ENCODE measurements around the gene MYRF. TPM values are rescaled to one million over a fixed set of nuclear protein-coding genes. Genes with fewer than 3 reads are reported as not detected.

MYRF gene
- polyA plus RNA-seq, 1 donor (not counting 4 experiments of a cell fraction or from before 2014, with no cell fraction given): 0.14 TPM

DNA sequence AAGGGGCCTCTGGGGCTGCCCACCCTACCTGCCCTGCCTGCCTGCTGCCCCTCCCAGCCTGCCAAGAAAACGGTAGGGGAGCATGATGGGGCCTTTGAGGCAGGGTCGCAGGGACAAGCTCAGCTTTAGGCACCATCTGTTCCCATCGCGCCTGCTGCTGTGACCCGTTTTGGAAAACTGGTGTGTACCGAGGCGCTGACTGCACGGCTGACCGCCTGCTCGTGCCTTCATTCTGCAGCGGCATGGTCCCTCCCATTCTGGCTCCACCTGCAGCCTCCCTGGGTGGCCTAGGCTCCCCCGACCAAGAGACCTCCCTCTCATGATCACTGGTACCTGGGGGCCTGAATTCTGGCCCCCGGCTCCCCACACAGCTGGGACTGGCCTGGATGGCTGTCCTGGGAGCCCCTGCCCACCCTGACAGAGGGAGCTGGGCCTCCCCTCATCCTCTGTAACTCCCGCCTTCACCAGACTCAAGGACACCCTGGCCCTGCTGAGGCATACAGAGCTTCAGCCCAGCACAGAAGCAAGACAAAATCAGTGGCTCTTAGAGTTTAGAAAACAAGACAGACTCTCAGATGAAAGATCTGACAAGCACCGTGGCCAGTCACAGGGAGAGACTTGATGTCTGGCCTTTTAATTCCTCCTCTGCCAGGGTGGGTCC is 6.5 kb upstream of the MYRF start:
- Histone ChIP-seq H3K79me2 (ENCODE audit: control insufficient read depth, insufficient read depth, low read length) (no peaks in the 10 kb centered on the region), H3K4me2 (ENCODE audit: control insufficient read depth, extremely low read depth, insufficient read depth, low read depth, low read length) (no peak overlapping the region), H3K27me3 (ENCODE audit: control insufficient read depth, extremely low read depth, insufficient read depth, low read length) (peaks cover 14% of the 10 kb centered on the region), H4K20me1 (ENCODE audit: control insufficient read depth, extremely low read depth, insufficient read depth, low read length) (no peaks in the 10 kb centered on the region), H3K9ac (ENCODE audit: control insufficient read depth, extremely low read depth, insufficient read depth, low read length) (no peak overlapping the region), H3K27ac (ENCODE audit: control insufficient read depth, insufficient read depth, low read length) (no peak overlapping the region), H3K9me3 (ENCODE audit: control insufficient read depth, low read depth, low read length) (no peaks in the 10 kb centered on the region), H2AFZ (ENCODE audit: control insufficient read depth, low read length) (no peak overlapping the region), H3K4me3 (ENCODE audit: control insufficient read depth in 2 of 3, extremely low read depth in 1 of 3, insufficient read depth in 2 of 3, low read depth in 1 of 3, low read length in 3 of 3) (no peak overlapping the region), H3K9me1 (ENCODE audit: control insufficient read depth, extremely low read depth, insufficient read depth, low read length) (no peaks in the 10 kb centered on the region), H3K36me3 (ENCODE audit: control insufficient read depth in 2 of 2, extremely low read depth in 1 of 2, insufficient read depth in 2 of 2, low read length in 2 of 2) (no peaks in the 10 kb centered on the region), H3K4me1 (ENCODE audit: control insufficient read depth, extremely low read depth, insufficient read depth, low read length) (no peaks in the 10 kb centered on the region)
- FAIRE-seq (no peak), DNase-seq (ENCODE audit: low read depth, low spot score) (no peak)
- dilution Hi-C loops (cut with MboI; ENCODE audit: extremely low pct_ligation_motif_present, low sequenced_read_pairs): no loop called here
- TF ChIP-seq, protein P1, sequence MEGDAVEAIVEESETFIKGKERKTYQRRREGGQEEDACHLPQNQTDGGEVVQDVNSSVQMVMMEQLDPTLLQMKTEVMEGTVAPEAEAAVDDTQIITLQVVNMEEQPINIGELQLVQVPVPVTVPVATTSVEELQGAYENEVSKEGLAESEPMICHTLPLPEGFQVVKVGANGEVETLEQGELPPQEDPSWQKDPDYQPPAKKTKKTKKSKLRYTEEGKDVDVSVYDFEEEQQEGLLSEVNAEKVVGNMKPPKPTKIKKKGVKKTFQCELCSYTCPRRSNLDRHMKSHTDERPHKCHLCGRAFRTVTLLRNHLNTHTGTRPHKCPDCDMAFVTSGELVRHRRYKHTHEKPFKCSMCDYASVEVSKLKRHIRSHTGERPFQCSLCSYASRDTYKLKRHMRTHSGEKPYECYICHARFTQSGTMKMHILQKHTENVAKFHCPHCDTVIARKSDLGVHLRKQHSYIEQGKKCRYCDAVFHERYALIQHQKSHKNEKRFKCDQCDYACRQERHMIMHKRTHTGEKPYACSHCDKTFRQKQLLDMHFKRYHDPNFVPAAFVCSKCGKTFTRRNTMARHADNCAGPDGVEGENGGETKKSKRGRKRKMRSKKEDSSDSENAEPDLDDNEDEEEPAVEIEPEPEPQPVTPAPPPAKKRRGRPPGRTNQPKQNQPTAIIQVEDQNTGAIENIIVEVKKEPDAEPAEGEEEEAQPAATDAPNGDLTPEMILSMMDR (optimal IDR thresholded peaks at IDR 0.05 in 1 of 3, IDR thresholded peaks at IDR 0.05 in 1 of 3, conservative IDR thresholded peaks at IDR 0.05 in 1 of 3; ENCODE audit: extremely low read depth in 1 of 3, insufficient read depth in 2 of 3, low read length in 3 of 3): no peak
- no peak for TF ChIP-seq EZH2 (IDR thresholded peaks at IDR 0.05; ENCODE audit: low read length)

DNA sequence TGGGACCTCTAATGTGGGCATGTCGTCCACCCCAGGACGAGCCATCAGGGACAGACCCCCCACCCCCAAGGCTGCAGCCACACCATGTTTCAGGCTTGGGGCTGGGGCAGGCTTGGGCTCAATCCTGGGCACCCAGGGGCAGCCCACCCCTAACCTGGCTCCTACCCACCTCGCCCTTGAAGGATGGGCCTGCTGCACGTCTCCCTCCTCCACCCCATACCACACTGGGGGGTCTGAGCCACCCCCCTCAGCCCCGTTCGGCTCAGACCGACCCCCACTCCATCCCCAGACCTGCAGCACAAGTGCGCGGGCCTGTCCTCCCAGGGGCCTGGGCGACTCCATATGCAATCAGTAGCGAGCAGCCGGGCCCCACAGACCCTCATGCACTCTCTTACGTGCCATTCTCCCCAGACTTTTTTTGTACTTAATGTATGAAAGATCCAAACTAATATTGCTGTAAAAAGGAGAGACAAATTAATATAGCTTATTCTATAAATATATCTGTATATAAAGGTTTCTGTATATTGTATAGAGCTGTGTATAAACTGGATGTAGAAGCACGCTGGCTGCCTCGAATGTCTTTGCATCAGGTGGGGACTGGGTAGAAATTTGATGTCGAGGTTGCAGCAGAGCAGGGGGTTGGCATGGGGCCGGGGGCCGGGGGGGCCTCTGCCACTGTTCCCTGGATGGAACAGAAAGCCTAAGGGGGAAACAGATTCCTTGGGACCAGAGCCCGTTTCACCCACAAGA is 5.8 kb upstream of the MYRF start:
- no peaks in the 10 kb centered on the region for H4K20me1 ChIP-seq (ENCODE audit: control insufficient read depth, extremely low read depth, insufficient read depth, low read length)
- no peaks in the 10 kb centered on the region for H3K9me1 ChIP-seq (ENCODE audit: control insufficient read depth, extremely low read depth, insufficient read depth, low read length)
- H3K9me3 ChIP-seq (ENCODE audit: control insufficient read depth, low read depth, low read length): no peaks in the 10 kb centered on the region
- TF ChIP-seq, protein P1 (optimal IDR thresholded peaks at IDR 0.05 in 1 of 3, IDR thresholded peaks at IDR 0.05 in 1 of 3, conservative IDR thresholded peaks at IDR 0.05 in 1 of 3; ENCODE audit: extremely low read depth in 1 of 3, insufficient read depth in 2 of 3, low read length in 3 of 3): no peak
- TF ChIP-seq EZH2 (IDR thresholded peaks at IDR 0.05; ENCODE audit: low read length): no peak
- H3K4me3 ChIP-seq (ENCODE audit: control insufficient read depth in 2 of 3, extremely low read depth in 1 of 3, insufficient read depth in 2 of 3, low read depth in 1 of 3, low read length in 3 of 3): no peak overlapping the region
- no peak overlapping the region for H3K9ac ChIP-seq (ENCODE audit: control insufficient read depth, extremely low read depth, insufficient read depth, low read length)
- no peaks in the 10 kb centered on the region for H3K36me3 ChIP-seq (ENCODE audit: control insufficient read depth in 2 of 2, extremely low read depth in 1 of 2, insufficient read depth in 2 of 2, low read length in 2 of 2)
- no peaks in the 10 kb centered on the region for H3K79me2 ChIP-seq (ENCODE audit: control insufficient read depth, insufficient read depth, low read length)
- H3K4me1 ChIP-seq (ENCODE audit: control insufficient read depth, extremely low read depth, insufficient read depth, low read length): no peaks in the 10 kb centered on the region
- no peak overlapping the region for H3K4me2 ChIP-seq (ENCODE audit: control insufficient read depth, extremely low read depth, insufficient read depth, low read depth, low read length)
- H3K27ac ChIP-seq (ENCODE audit: control insufficient read depth, insufficient read depth, low read length): no peak overlapping the region
- DNase-seq (ENCODE audit: low read depth, low spot score): no peak
- dilution Hi-C loops (cut with MboI; ENCODE audit: extremely low pct_ligation_motif_present, low sequenced_read_pairs): no loop called here
- FAIRE-seq: no peak
- no peak overlapping the region for H2AFZ ChIP-seq (ENCODE audit: control insufficient read depth, low read length)
- peaks cover 14% of the 10 kb centered on the region for H3K27me3 ChIP-seq (ENCODE audit: control insufficient read depth, extremely low read depth, insufficient read depth, low read length)

All from keratinocyte (primary cell).